ENCODE data around the gene SLC6A13.

Gene SLC6A13

DNA sequence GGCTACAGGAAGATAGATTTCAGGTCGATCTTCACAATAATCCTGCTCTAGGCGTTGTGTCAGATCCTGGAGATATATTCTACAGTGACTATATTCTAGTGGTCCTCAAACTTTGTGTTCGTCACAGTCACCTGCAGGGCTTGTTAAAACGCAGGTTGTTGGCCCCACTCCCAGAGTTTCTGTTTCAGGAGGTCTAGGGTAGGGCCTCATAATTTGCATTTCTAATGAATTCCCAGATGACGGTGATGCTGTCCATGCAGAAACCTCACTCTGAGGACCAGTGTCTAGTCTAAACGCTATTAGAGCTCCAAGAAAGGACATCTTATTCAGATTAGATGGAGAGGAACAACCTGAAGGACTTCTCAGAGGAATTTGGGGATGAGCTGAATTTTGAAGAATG, 13.2 kb upstream of the SLC6A13 start:
- H3K36me3 Mint-ChIP-seq (ENCODE audit: low read depth), result peaks cover 12% of the 10 kb centered on the region
- H3K27ac Mint-ChIP-seq, result no peak overlapping the region
- no peak overlapping the region for H3K4me3 Mint-ChIP-seq
- DNase-seq, result no peak
- H3K27me3 Mint-ChIP-seq, result no peaks in the 10 kb centered on the region
- ATAC-seq, result no peak
- H3K9me3 Mint-ChIP-seq, result no peaks in the 10 kb centered on the region
- peaks cover 2% of the 10 kb centered on the region for H3K4me1 Mint-ChIP-seq

DNA sequence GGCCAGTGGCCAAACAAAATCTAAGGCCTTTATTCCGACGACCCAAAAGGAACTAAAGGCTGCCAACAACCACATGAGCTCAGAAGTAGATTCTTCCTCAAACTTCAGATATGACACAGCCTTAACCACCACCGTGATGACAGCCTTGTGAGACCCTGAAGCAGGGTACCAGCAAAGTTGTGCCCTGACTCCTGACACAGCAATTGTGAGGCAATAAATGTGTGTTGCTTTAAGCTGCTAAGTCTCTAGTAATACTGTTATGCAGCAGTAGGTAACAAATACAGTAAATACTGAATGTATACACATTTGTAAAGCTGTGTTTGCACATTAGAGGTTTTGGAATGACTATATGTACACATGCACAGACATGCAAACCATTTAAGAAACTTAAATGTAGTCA, 10.7 kb upstream of the SLC6A13 start:
- H3K4me3 Mint-ChIP-seq, result no peak overlapping the region
- ATAC-seq (peak; percentile 54), DNase-seq (no peak)
- peaks cover 2% of the 10 kb centered on the region for H3K36me3 Mint-ChIP-seq (ENCODE audit: low read depth)
- peaks cover 2% of the 10 kb centered on the region for H3K4me1 Mint-ChIP-seq
- H3K27ac Mint-ChIP-seq, result no peak overlapping the region
- H3K27me3 Mint-ChIP-seq, result no peaks in the 10 kb centered on the region
- H3K9me3 Mint-ChIP-seq, result no peaks in the 10 kb centered on the region

DNA sequence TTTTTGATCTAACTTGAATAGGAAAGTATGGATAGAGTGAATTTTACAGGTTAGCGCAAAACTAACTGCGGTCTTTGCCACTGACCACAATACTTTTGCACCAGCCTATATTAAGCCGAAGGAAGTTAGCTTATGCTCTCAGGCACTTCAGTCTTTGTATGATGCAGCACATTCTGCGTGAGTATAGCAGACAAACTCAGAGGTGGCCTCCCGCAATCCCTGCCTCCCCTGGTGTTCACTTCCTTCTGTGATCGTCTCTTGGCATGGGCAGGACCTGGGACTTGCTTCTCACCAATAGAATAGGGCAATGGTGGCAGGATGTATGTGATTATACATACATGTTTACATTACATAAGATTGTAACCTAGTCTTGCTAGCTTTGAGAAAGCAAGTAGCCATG, 10.3 kb upstream of the SLC6A13 start:
- Mint-ChIP-seq H3K27ac (no peak overlapping the region), H3K27me3 (no peaks in the 10 kb centered on the region), H3K4me3 (no peak overlapping the region), H3K4me1 (peaks cover 2% of the 10 kb centered on the region), H3K36me3 (ENCODE audit: low read depth) (peaks cover 2% of the 10 kb centered on the region), H3K9me3 (no peaks in the 10 kb centered on the region)
- no peak for ATAC-seq
- no peak for DNase-seq

DNA sequence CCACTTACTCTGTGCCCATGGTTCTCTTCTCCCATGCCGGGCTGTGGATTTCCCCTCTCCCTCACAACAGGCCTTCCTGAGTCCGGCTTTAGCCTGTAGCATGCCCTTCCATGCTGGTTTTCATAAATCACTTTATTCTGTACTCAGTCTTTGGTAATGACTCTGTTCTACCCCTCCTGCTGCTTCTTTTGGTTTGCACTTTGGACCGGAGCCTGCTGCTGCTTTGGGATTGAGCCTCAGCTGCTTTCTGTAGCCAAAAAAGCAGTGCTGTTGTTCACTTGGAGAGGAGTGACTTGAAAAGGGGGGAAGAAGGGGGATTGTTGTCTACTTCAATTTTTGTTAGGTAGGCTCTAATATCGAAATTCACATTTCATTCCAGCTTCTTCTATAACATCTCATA, 8.5 kb upstream of the SLC6A13 start:
- Mint-ChIP-seq H3K27ac (no peak overlapping the region), H3K36me3 (ENCODE audit: low read depth) (peaks cover 2% of the 10 kb centered on the region), H3K9me3 (no peaks in the 10 kb centered on the region), H3K4me1 (peaks cover 2% of the 10 kb centered on the region), H3K27me3 (no peaks in the 10 kb centered on the region), H3K4me3 (no peak overlapping the region)
- no peak for ATAC-seq
- DNase-seq, result no peak

DNA sequence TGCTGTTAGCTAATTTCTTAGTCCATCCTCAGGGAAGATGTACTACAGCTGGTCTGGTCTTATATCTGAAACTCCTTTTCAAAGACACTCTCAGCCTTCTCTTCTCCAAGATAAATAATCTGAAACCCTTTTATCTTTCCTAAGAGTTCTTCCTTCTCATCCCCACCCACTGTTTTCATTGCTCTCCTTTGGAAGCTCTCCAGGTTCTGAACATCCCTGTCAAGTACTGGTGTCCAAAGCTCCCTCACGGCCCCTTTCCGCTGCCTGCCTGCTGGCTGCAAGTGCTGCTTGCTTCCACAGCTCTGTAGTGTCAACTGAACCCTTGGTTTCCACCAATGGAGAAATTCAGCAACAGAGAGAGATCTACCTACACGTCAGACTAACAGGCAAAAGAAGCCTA, 6.6 kb upstream of the SLC6A13 start:
- Mint-ChIP-seq H3K9me3 (no peaks in the 10 kb centered on the region), H3K27ac (no peak overlapping the region), H3K36me3 (ENCODE audit: low read depth) (no peaks in the 10 kb centered on the region)

DNA sequence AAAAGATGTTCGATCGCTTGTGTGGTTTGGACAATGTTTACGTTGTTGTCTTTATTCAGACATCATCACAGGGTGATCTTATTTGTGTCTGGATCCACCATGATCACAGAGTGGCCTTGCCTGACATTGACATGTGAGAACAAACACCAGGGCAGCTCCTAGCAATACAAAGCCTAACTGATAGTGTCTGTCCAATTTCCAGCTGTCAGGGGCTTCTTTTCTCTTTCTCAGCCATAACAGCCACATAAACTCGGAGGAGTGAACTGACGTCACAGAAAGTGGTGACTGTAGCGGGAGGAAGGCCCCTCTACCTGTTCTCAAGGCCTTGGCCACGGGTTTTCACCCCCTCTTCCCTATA, 5.8 kb upstream of the SLC6A13 start:
- Mint-ChIP-seq H3K9me3 (no peaks in the 10 kb centered on the region), H3K4me1 (peaks cover 18% of the 10 kb centered on the region), H3K27me3 (no peaks in the 10 kb centered on the region)

More for the DNA sequence above, 6.6 kb upstream of the SLC6A13 start:
- Mint-ChIP-seq H3K4me1 (peaks cover 13% of the 10 kb centered on the region), H3K27me3 (no peaks in the 10 kb centered on the region), H3K4me3 (no peak overlapping the region)
- ATAC-seq (no peak), DNase-seq (no peak)

DNA sequence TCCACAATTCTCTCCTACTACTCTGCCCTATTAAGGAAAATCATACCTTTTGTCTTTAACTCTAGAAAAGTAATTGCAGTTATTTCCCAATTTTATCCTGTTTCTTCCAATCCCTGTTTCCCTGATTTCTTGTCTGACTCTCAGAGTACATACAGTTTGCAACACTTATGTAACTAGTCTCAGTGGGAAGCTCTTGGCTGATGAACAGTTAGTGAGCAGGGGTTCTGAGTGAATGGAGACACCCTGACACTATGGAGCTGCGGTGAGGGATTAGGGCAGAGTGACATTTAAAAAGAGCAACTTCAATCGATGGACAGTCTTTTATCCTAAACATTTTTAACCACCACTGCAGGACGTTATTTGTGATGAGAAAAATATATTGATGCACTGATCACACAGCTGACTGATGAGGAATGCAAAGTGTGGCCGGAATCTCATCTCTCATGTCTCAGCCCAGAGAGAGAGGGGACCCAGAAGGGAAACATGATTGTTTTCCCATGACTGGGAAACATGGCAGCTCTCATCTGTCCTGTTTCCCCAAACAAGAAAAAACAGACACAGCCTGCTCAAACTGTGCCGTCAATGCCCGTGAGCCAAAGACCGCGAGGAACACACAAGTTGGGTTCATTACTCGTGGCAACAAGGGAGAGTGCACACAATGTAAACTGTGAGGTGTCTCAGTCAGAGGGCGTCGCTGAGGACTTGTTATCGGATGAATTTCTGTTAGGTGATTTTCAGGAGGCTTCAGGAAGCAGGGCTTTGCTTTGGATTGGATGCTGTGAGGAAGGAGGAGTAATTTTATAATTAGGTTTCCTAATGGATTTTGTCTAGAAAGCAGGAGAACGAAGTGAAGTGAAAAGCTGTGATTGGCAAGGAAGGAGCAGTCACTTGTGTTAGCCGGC, 5.2 kb upstream of the SLC6A13 start:
- Mint-ChIP-seq H3K4me1 (peaks cover 18% of the 10 kb centered on the region), H3K36me3 (ENCODE audit: low read depth) (no peaks in the 10 kb centered on the region), H3K27me3 (no peaks in the 10 kb centered on the region), H3K27ac (no peak overlapping the region), H3K9me3 (no peaks in the 10 kb centered on the region), H3K4me3 (no peak overlapping the region)
- ATAC-seq (no peak), DNase-seq (no peak)

More for the DNA sequence above, 5.8 kb upstream of the SLC6A13 start:
- H3K27ac Mint-ChIP-seq, result no peak overlapping the region
- no peak overlapping the region for H3K4me3 Mint-ChIP-seq
- DNase-seq (no peak), ATAC-seq (no peak)
- no peaks in the 10 kb centered on the region for H3K36me3 Mint-ChIP-seq (ENCODE audit: low read depth)

DNA sequence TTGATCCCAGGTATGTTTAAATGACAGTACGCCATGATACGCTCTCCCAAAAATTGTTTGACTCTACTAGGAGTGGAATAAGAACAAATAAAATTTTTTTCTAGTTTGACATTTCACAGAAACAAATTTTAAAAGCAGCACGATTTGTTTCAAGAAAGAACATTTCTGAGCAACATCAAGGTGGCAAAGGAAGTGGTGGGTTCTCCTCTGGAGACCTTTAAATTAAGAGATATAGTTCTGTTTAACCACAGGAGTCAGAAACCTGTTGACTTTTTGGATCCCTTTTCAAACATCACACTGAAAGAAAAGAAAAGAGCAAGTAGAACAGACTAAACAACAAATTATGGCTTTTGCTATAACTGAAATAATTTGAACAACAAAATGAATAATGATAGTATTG, 2.5 kb upstream of the SLC6A13 start:
- Mint-ChIP-seq H3K27me3 (no peaks in the 10 kb centered on the region), H3K27ac (no peak overlapping the region), H3K9me3 (no peaks in the 10 kb centered on the region), H3K4me1 (peaks cover 17% of the 10 kb centered on the region), H3K4me3 (no peak overlapping the region), H3K36me3 (ENCODE audit: low read depth) (no peaks in the 10 kb centered on the region)
- ATAC-seq, result no peak
- no peak for DNase-seq

DNA sequence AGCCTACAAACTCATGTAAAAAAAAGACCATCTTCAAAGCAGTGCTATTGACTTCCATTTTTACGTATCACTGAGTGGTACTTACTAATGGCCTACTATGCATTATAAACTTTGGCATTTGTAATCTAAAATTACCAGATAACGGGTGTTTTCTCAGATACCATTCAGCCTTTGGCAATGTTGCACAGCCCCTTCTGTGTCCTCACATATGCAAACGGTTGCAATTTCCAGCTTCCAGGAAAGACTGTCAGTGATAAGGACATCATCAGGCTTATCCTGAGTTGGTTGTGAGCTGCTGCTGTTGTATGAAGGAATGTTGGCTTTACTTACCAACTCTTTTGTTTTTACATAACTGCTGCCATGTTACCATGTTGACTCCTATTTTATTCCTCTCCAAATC, 1.6 kb upstream of the SLC6A13 start:
- H3K36me3 Mint-ChIP-seq (ENCODE audit: low read depth), result no peaks in the 10 kb centered on the region
- ATAC-seq (no peak), DNase-seq (no peak)
- no peaks in the 10 kb centered on the region for H3K9me3 Mint-ChIP-seq
- no peaks in the 10 kb centered on the region for H3K27me3 Mint-ChIP-seq
- H3K4me1 Mint-ChIP-seq, result peaks cover 17% of the 10 kb centered on the region
- H3K27ac Mint-ChIP-seq, result no peak overlapping the region
- no peak overlapping the region for H3K4me3 Mint-ChIP-seq

DNA sequence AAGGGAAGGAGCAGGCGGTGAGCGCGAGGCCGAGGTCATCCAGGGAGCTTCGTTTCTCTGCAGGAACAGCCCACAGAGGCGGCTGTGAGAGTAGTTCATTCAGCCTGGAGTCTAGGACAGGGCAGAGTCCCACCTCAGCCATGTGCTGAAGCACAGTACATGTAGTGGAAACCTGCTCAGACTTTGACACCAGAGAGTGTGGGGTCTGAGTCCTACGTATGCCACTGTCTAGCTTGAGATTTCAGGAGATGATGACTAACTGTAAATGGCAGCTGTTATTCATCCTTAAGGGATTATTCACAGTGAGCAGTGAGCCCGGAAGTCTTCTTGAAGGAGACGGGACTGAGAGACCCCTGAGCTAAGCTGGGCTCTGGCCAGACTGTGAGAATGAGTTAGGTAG, 938 bp upstream of the SLC6A13 start:
- Mint-ChIP-seq H3K27me3 (peaks cover under 1% of the 10 kb centered on the region), H3K36me3 (ENCODE audit: low read depth) (no peaks in the 10 kb centered on the region), H3K9me3 (no peaks in the 10 kb centered on the region), H3K4me3 (no peak overlapping the region), H3K4me1 (peaks cover 17% of the 10 kb centered on the region), H3K27ac (no peak overlapping the region)
- ATAC-seq (no peak), DNase-seq (no peak)

DNA sequence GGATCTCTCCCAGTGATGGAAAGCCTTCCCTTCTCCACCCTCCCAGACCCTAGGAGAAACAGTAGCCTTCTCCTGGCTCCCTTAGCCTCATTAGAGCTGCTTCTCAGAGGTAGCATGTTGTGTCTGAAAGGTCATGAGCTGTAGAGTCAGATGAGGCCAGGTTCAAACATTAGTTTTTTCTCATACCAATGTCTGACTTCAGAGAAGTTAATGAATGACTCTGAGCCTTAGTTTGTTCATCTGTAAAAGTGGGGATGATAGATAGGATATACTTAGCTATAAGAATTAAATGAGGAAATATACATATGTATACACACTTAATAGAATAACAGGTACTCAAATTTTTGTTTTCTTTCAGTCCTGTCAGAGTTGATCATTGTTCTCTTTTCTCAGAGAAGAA, 523 bp downstream of the SLC6A13 start:
- ATAC-seq (no peak), DNase-seq (no peak)
- Mint-ChIP-seq H3K9me3 (no peaks in the 10 kb centered on the region), H3K4me3 (no peak overlapping the region), H3K36me3 (ENCODE audit: low read depth) (no peaks in the 10 kb centered on the region), H3K4me1 (peaks cover 17% of the 10 kb centered on the region), H3K27me3 (peaks cover 11% of the 10 kb centered on the region), H3K27ac (no peak overlapping the region)

DNA sequence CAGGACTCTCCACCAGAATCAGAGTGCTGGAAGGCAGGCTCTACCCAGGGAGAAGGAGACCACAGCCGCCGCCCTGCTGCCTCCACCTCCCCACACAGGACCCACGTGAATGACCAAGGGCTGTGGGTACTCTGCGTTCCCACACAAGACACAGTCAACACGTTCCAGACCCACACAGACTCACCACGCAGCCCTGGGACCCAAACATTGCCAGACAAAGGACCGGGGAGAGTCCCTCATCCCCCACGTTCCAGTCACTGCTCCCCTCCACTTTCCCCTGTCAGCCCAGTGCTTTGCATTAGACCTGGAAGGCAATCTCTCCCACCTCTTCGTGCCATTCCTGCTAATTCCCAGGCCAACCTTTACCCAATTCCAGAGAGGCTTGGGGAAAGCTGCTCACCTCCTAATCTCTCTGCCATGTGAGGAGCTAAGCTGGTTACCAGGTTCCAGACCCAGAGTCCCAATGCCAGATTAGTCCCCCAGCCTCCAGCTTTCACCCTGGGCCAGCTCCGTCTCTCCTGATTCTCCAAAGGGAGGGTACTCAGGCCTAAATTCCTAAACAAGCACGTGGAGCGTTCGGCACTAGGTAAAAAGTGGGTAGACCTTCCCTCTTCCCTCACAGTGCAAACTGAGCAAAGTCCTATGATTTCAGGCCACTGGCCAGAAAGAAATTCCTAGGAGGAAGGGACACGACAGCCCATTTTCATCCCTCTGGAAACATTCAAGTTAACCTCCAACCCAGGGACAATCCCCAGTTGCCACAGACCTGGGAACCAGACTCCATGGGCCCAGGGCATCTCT, 4.9 kb downstream of the SLC6A13 start:
- no peaks in the 10 kb centered on the region for H3K4me1 Mint-ChIP-seq
- no peaks in the 10 kb centered on the region for H3K9me3 Mint-ChIP-seq
- no peak overlapping the region for H3K4me3 Mint-ChIP-seq
- peaks cover 28% of the 10 kb centered on the region for H3K27me3 Mint-ChIP-seq
- ATAC-seq (no peak), DNase-seq (no peak)
- no peak overlapping the region for H3K27ac Mint-ChIP-seq
- H3K36me3 Mint-ChIP-seq (ENCODE audit: low read depth), result no peaks in the 10 kb centered on the region

DNA sequence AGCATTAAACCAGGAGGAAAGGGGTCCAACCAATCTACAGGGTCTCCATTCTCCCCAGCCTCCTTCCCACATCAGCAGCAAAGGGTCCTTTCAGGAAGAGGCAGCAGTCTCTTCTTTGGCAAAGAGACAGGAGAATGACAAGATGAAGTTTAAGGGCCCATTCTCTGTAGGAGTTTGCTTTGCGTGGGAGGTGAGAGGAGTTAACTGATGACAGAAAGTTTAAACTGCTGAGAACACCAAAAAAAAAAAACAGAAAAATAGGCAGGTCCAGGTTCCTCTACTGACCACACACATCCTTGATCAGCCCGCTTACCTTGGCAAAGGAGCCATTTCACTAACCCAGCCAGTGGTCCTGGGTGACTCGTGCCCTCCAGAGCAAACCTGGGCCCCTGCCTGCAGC, 5.7 kb downstream of the SLC6A13 start:
- Mint-ChIP-seq H3K9me3 (no peaks in the 10 kb centered on the region), H3K36me3 (ENCODE audit: low read depth) (no peaks in the 10 kb centered on the region), H3K27ac (no peak overlapping the region), H3K27me3 (peaks cover 28% of the 10 kb centered on the region), H3K4me1 (no peaks in the 10 kb centered on the region), H3K4me3 (no peak overlapping the region)
- DNase-seq (no peak), ATAC-seq (no peak)

DNA sequence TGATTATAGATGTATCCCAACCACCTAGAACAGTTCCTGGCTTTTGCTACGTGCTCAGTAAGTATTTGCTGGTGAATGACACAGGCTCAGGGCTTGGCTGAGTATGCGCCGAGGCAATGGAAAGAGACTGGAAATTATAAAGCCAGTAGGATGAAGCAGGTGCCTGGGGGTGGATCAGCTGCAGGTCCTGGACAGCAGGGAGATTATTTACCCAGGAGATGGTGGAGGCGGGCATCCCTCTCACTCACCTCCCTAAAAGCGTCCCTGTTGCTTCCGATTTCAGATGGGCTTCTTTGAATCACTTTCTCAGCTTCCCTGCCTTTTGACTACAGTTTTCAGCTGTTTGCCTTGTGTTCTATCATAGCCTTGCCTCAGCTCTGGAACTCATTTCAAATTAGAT, 6.4 kb downstream of the SLC6A13 start:
- Mint-ChIP-seq H3K27me3 (peaks cover 28% of the 10 kb centered on the region), H3K9me3 (no peaks in the 10 kb centered on the region), H3K36me3 (ENCODE audit: low read depth) (no peaks in the 10 kb centered on the region), H3K27ac (no peak overlapping the region), H3K4me1 (no peaks in the 10 kb centered on the region), H3K4me3 (no peak overlapping the region)
- ATAC-seq, result no peak
- DNase-seq, result no peak

DNA sequence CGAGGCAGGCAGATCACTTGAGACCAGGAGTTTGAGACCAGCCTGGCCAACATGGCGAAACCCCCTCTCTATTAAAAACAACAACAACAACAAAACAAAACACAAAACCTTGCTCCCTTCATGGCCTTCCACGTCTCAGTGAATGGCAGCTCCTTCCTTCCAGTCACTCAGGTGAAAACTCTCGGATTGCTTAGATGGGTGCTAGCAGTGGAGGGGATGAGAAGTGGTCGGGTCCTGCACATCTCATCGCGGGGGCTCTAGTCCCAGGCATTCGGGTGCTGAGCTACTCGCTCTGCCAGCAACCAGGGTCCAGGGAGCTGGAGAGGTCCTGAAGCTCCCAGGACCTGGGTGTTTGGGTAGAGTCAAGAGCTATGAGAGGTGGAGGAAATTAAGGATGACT, 7.7 kb downstream of the SLC6A13 start:
- Mint-ChIP-seq H3K4me1 (no peaks in the 10 kb centered on the region), H3K9me3 (no peaks in the 10 kb centered on the region), H3K4me3 (no peak overlapping the region), H3K27ac (no peak overlapping the region), H3K36me3 (ENCODE audit: low read depth) (no peaks in the 10 kb centered on the region), H3K27me3 (peaks cover 28% of the 10 kb centered on the region)
- no peak for ATAC-seq
- no peak for DNase-seq
